Ovary (tissue), 3 donors: Measurements from ENCODE around the gene ASCL5.

Source experiments
- CTCF ChIP-seq, 3 donors: fragments of 450-650 bp in 2 of 3; fragments of 200-600 bp in 1 of 3; IDR thresholded peaks; one replicate each; pipeline versions ENCODE4 v1.5.1 to v1.8.0; 2016 to 2022; ENCODE audit warnings: antibody characterized with exemption in 3 of 3, mild to moderate bottlenecking in 1 of 3
- EP300 ChIP-seq: sonication (generic); formaldehyde crosslinking; IDR thresholded peaks from one replicate; pipeline ENCODE4 v1.6.1; 2017; ENCODE audit warnings: antibody characterized with exemption
- POLR2A ChIP-seq: fragments of 450-650 bp; IDR thresholded peaks from one replicate; pipeline ENCODE4 v1.6.1; 2017; ENCODE audit warnings: antibody characterized with exemption, mild to moderate bottlenecking, moderate library complexity
- donor health status: DM: no; HTN: no; CAD: no.

GRCh38 chr1:201100169-201100930, 26.6 kb downstream of the ASCL5 start:
- TF ChIP-seq CTCF (IDR thresholded peaks at IDR 0.05) (no peak), POLR2A (no peak), EP300 (no peak)
